Central memory CD4-positive, alpha-beta T cell (primary cell): ENCODE data around the gene EIF1.
A peak's percentile ranks its signal among the peaks of the same experiment; 100 is the strongest.

Experiments
- DNase-seq: peaks from one replicate; pipeline ENCODE4 v3.0.0; 2022

Gene EIF1

GRCh38 chr17:41705271-41705991 lies 16.7 kb downstream of the EIF1 start:
- DNase-seq, result no peak

GRCh38 chr17:41707803-41708669 lies 19.4 kb downstream of the EIF1 start:
- DNase-seq, result no peak

GRCh38 chr17:41710472-41711090 lies 21.9 kb downstream of the EIF1 start:
- no peak for DNase-seq

GRCh38 chr17:41711669-41712400 lies 23.1 kb downstream of the EIF1 start, which contains the start of gene GAST:
Gene GAST (plus strand): TSS chr17:41712331. CDS start chr17:41715437, 3,106 bp downstream.
- DNase-seq, result no peak

- DNase-seq, result no peak
Measured at GRCh38 chr17:41717408-41718286, 29.0 kb downstream of the EIF1 start.

- no peak for DNase-seq
Measured at GRCh38 chr17:41718287-41718645, 29.6 kb downstream of the EIF1 start.

GRCh38 chr17:41722231-41722630 lies 33.5 kb downstream of the EIF1 start:
- DNase-seq, result no peak

- DNase-seq, result no peak
Measured at GRCh38 chr17:41723801-41724475, 35.3 kb downstream of the EIF1 start.

GRCh38 chr17:41724476-41725050 lies 35.9 kb downstream of the EIF1 start:
- DNase-seq, result no peak

- no peak for DNase-seq
Measured at GRCh38 chr17:41725134-41725533, 36.4 kb downstream of the EIF1 start.

GRCh38 chr17:41728056-41728455 lies 39.4 kb downstream of the EIF1 start:
- no peak for DNase-seq

- DNase-seq, result no peak
Measured at GRCh38 chr17:41730479-41730878, 41.8 kb downstream of the EIF1 start.

- no peak for DNase-seq
Measured at GRCh38 chr17:41731836-41732235, 43.2 kb downstream of the EIF1 start.

GRCh38 chr17:41733348-41734138 lies 44.9 kb downstream of the EIF1 start:
- DNase-seq, result no peak

- no peak for DNase-seq
Measured at GRCh38 chr17:41734139-41734948, 45.7 kb downstream of the EIF1 start, which contains the start of gene HAP1. Gene HAP1 (minus strand): TSS chr17:41734643. CDS start chr17:41734634, 9 bp downstream.

- DNase-seq, result no peak
Measured at GRCh38 chr17:41734949-41735313, 46.2 kb downstream of the EIF1 start.

- DNase-seq, result no peak
Measured at GRCh38 chr17:41735744-41736143, 47.1 kb downstream of the EIF1 start.

GRCh38 chr17:41736983-41737679 lies 48.4 kb downstream of the EIF1 start:
- DNase-seq, result peak; percentile 14

- DNase-seq, result no peak
Measured at GRCh38 chr17:41737680-41738023, 49.0 kb downstream of the EIF1 start.
